T-helper 22 cell (primary cell): ENCODE data around the gene OR13A1.
"Not testable (repeated sequence)": the region's sequence is repeated elsewhere in the genome, so short reads cannot be mapped to it uniquely, and the experiment has no call there.

Experiments used
- DNase-seq: peaks from one replicate; pipeline ENCODE4 v3.0.0-alpha.2; 2020; ENCODE audit warnings: low read depth

The OR13A1 gene

DNA sequence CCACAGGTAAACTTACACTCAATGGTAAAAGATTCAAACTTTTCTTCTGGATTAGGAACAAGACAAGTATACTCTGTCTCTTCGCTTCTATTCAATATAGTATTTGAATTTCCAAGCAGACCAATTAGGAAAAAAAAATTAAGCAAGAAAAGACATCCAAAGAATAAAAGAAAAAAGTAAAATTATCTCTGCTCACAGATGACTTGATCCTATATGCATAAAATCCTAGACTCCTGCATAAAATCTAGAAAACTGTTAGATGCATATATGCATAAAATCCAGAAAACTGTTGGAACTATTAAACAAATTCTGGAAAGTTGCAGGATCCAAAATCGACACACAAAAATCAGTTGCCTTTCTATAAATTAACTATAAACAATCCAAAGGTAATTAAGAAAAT, at the start of gene OR13A1:
OR13A1 (minus strand) TSS at position 101 of the 400 bp plus-strand sequence. CDS start 11,186 bp downstream, outside the sequence.
- no peak for DNase-seq

DNA sequence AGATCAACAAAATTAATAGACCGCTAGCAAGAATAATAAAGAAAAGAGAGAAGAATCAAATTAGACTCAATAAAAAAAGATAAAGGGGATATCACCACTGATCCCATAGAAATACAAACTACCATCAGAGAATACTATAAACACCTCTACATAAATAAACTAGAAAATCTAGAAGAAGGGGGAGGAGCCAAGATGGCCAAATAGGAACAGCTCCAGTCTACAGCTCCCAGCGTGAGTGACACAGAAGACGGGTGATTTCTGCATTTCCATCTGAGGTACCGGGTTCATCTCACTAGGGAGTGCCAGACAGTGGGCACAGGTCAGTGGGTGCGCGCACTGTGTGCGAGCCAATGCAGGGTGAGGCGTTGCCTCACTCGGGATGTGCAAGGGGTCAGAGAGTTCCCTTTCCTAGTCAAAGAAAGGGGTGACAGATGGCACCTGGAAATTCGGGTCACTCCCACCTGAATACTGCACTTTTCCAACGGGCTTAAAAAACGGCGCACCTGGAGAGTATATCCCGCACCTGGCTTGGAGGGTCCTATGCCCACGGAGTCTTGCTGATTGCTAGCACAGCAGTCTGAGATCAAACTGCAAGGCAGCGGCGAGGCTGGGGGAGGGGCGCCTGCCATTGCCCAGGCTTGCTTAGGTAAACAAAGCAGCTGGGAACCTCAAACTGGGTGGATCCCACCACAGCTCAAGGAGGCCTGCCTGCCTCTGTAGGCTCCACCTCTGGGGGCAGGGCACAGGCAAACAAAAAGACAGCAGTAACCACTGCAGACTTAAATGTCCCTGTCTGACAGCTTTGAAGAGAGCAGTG, 46.8 kb upstream of the OR13A1 start:
- not testable (repeated sequence) for DNase-seq

DNA sequence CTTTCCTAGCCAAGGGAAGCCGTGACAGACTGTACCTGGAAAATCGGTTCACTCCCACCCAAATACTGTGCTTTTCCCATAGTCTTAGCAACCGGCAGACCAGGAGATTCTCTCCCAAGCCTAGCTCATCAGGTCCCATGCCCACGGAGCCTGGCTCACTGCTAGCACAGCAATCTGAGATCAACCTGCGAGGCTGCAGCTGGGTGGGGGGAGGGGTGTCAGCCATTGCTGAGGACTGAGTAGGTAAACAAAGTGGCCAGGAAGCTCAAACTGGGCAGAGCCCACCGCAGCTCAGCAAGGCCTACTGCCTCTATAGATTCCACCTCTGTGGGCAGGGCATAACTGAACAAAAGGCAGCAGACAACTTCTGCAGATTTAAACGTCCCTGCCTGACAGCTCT, 43.6 kb upstream of the OR13A1 start:
- DNase-seq, result not testable (repeated sequence)

- no peak for DNase-seq
Measured at GRCh38 chr10:45355494-45355893, 40.1 kb upstream of the OR13A1 start.

- DNase-seq, result no peak
Measured at GRCh38 chr10:45354261-45354660, 38.9 kb upstream of the OR13A1 start.

- DNase-seq, result no peak
Measured at GRCh38 chr10:45353186-45353585, 37.8 kb upstream of the OR13A1 start.

- DNase-seq, result not testable (repeated sequence)
Measured at GRCh38 chr10:45348196-45348765, 32.9 kb upstream of the OR13A1 start.

DNA sequence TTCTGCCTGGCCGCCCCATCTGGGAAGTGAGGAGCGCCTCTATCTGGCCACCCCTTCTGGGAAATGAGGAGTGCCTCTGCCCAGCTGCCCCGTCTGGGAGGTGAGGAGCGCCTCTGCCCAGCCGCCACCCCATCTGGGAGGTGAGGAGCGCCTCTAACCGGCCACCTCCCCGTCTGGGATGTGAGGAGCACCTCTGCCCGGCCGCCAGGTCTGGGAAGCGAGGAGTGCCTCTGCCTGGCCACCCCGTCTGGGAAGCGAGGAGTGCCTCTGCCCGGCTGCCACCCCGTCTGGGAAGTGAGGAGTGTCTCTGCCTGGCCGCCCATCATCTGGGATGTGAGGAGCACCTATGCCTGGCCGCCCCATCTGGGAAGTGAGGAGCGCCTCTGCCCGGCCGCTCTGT, 32.1 kb upstream of the OR13A1 start:
- not testable (repeated sequence) for DNase-seq

GRCh38 chr10:45346652-45347335, 31.4 kb upstream of the OR13A1 start:
- not testable (repeated sequence) for DNase-seq

DNA sequence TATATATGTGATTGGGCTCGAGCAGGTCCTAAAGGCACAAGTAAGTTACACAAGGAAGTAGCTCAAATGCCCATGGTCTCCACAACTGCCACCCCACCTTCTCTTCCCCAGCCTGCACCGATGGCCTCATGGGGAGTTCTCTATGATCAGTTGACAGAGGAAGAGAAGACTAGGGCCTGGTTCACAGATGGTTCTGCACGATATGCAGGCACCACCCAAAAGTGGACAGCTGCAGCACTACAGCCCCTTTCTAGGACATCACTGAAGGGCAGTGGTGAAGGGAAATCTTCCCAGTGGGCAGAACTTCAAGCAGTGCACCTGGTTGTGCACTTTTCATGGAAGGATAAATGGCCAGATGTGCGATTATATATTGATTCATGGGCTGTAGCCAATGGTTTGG, 25.0 kb upstream of the OR13A1 start:
- DNase-seq, result not testable (repeated sequence)

GRCh38 chr10:45339894-45340293, 24.5 kb upstream of the OR13A1 start:
- no peak for DNase-seq

DNA sequence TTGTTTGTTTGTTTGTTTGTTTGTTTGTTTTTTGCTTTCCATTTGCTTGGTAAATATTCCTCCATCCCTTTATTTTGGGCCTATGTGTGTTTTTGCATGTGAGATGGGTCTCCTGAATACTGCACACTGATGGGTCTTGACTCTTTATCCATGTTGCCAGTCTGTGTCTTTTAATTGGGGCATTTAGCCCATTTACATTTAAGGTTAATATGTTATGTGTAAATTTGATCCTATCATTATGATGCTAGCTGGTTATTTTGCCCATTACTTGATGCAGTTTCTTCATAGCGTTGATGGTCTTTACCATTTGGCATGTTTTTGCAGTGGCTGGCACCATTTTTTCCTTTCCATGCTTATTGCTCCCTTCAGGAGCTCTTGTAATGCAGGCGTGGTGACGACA, 16.4 kb upstream of the OR13A1 start:
- DNase-seq, result not testable (repeated sequence)

- DNase-seq, result not testable (repeated sequence)
Measured at GRCh38 chr10:45326864-45327263, 11.5 kb upstream of the OR13A1 start.

GRCh38 chr10:45325116-45325515, 9.7 kb upstream of the OR13A1 start:
- no peak for DNase-seq

DNA sequence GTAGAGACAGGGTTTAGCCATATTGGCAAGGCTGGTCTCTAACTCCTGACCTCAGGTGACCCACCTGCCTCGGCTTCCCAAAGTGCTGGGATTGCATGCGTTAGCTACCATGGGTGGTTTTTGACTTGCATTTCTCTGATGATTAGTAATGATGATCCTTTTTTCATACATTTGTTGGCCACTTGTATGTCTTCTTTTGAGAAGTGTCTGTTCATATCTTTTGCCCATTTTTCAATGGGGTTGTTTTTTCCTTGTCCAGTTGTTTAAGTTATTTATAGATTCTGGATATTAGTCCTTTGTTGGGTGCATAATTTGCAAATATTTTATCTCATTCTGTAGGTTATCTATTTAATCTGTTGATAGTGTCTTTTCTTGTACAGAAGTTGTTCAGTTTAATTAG, 4.3 kb upstream of the OR13A1 start:
- no peak for DNase-seq

DNA sequence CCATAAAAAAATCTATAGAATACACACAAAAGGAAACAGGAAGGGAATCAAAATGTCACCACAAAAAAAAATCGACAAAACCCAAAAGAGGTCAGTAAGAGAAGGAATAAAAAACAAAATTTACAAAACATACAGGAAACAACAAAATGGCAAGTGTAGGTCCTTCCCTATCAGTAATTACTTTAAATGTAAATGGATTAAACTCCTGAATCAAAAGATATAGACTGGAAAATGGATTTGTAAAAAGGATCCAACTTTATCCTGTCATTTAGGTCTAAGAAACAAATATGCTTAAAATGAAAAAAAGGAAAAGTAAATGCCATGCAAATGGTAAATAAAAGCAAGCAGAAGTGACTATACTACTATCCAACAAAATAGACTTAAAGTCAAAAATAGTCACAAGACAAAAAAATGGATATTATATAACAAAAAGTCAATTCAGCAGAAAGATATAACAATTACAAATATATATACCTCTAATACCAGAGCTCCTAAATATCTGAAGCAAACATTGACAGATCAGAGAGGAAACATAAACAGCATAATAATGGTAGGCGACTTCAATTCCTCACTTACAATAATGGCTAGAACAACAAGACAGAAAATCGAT, 2.0 kb downstream of the OR13A1 start:
- no peak for DNase-seq

DNA sequence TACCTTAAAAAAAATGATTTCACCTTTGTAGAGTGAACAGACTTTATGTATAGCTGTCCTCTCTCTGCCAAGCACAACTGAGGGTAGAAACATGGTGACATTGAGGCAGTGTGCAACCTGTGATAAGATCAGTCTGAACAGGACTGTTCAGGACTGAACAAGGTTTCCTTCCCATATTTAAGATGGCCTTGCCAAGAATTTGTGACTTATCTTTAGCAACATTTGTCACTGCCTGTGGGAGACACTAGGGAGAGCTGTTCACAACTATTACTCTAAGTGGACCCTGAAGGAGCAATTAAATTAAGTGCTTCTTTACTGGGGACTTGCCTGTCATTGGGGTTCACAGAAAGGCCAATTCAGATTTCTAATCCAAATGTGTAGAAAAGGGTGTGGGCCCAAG, 6.7 kb downstream of the OR13A1 start:
- no peak for DNase-seq

GRCh38 chr10:45302573-45302972, 12.8 kb downstream of the OR13A1 start:
- no peak for DNase-seq

GRCh38 chr10:45298341-45298955, 17.0 kb downstream of the OR13A1 start:
- not testable (repeated sequence) for DNase-seq

DNA sequence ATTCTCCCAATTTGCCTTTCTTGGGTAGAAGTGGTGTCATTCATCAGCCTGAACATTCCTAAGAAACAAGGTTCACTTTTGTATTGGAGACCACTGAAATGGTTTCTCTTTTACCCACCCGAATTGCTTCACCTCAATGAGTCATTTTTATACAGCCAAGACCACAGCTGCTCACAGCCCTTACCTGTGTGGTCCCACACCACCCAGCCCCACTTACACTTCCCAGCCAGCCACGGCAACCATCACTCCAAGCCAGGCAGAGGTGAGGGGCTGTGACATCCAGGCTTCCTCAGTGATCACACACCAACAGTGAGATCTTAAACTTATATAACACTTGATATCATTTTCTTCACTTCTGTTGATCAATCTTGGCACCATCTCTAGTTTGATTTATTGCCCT, 20.7 kb downstream of the OR13A1 start:
- DNase-seq, result no peak

GRCh38 chr10:45286980-45287379, 28.4 kb downstream of the OR13A1 start:
- DNase-seq, result no peak

DNA sequence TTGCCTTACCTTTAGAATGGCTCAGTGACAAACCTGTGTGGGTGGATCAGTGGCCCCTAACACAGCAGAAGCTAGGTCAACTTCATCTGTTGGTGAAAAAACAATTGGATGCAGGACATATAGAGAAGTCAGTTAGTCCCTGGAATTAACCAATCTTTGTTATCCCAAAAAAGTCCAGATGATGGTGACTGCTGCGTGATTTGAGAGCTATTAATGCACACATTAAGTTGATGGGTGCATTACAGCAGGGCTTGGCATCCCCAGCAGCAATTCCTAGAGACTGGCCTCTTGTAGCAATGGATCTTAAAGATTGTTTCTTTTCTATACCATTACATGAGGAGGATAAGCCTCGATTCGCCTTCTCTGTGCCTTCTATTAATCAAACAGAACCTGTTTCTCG, 33.3 kb downstream of the OR13A1 start:
- no peak for DNase-seq
